Measurements from ENCODE around the gene IRF9. TPM values are rescaled to one million over a fixed set of nuclear protein-coding genes. Genes with fewer than 3 reads are reported as not detected.
A peak's percentile ranks its signal among the peaks of the same experiment; 100 is the strongest.

The IRF9 gene
- total RNA-seq, 1 donor, result 63.1 TPM

- no peak for TF ChIP-seq CTCF (IDR thresholded peaks at IDR 0.05; ENCODE audit: insufficient read depth, low read length)
- H3K4me3 ChIP-seq (ENCODE audit: low read depth, low read length), result no peak overlapping the region
- no peak for DNase-seq (ENCODE audit: low read depth)
Observed at GRCh38 chr14:24176599-24176998, 15.5 kb downstream of the IRF9 start.

GRCh38 chr14:24177041-24177825, 16.2 kb downstream of the IRF9 start:
- no peak overlapping the region for H3K4me3 ChIP-seq (ENCODE audit: low read depth, low read length)
- no peak for TF ChIP-seq CTCF (IDR thresholded peaks at IDR 0.05; ENCODE audit: insufficient read depth, low read length)
- DNase-seq (ENCODE audit: low read depth), result no peak

- TF ChIP-seq CTCF (IDR thresholded peaks at IDR 0.05; ENCODE audit: insufficient read depth, low read length), result no peak
- no peak for DNase-seq (ENCODE audit: low read depth)
- no peak overlapping the region for H3K4me3 ChIP-seq (ENCODE audit: low read depth, low read length)
Observed at GRCh38 chr14:24177891-24178290, 16.8 kb downstream of the IRF9 start.

GRCh38 chr14:24178399-24179178, 17.5 kb downstream of the IRF9 start:
- no peak for DNase-seq (ENCODE audit: low read depth)
- no peak for TF ChIP-seq CTCF (IDR thresholded peaks at IDR 0.05; ENCODE audit: insufficient read depth, low read length)
- no peak overlapping the region for H3K4me3 ChIP-seq (ENCODE audit: low read depth, low read length)

GRCh38 chr14:24179294-24179960, 18.4 kb downstream of the IRF9 start:
- TF ChIP-seq CTCF (IDR thresholded peaks at IDR 0.05; ENCODE audit: insufficient read depth, low read length), result no peak
- no peak for DNase-seq (ENCODE audit: low read depth)
- no peak overlapping the region for H3K4me3 ChIP-seq (ENCODE audit: low read depth, low read length)

DNA sequence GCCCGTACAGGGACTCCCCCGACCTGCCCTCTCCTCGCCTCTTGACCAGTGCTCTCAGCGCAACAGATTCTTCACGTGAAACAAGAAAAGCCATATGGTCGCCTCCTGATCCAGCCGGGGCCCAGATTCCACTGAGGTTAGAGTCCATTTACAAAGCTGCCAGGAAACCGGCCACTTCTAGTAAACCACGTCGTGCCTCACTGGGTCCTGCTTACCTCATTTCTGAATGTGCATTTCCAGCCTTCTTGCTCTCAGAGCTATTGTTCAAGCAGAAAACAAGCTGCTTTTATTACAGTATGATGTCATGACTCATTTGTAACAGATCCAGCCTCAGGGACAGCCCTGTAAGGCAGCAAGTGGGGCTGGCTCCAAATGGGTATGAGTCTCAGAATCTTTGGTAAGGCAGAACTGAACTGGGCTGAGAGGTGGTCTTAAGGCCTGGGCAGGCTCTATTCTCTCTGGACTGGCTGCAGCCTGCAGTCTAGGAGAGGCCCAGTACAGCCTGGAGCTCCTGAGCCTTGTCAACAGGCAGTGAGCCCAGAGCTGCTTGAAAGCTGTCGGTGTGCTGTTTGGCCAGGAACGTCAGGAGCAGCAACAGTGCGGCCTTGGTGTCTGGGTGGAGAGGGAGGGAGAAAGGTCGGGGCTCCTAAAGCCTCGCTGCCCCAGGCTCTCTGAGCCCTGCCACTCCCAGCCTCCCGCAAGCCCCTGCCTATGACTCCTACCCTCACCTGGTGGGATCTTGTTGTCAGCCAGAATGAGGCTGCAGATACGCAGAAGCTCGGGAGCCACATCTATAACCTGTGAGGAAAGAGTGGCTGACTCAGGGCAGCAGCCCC, 19.1 kb downstream of the IRF9 start:
- peak; percentile 90 for DNase-seq (ENCODE audit: low read depth)
- no peak overlapping the region for H3K4me3 ChIP-seq (ENCODE audit: low read depth, low read length)
- TF ChIP-seq CTCF (IDR thresholded peaks at IDR 0.05; ENCODE audit: insufficient read depth, low read length), result no peak

Data from fibroblast of the aortic adventitia (primary cell).